AG04449 (cell line): ENCODE data around the gene VGLL4.

ENCODE experiments used
- CTCF ChIA-PET: fragments of 350-600 bp; formaldehyde crosslinking; extraction: SDS; loops from one replicate; lab custom pipeline; 2021; ENCODE audit warnings: antibody characterized with exemption; lab: Yijun Ruan, JAX
- POLR2A ChIA-PET: fragments of 400-600, 350-600 bp; formaldehyde crosslinking; extraction: SDS; loops from one replicate; lab custom pipeline; 2020; ENCODE audit warnings: antibody characterized with exemption, inconsistent platforms; lab: Yijun Ruan, JAX
- DNase-seq: peaks from one replicate; pipeline ENCODE4 v3.0.0-alpha.2; 2010; ENCODE audit warnings: low read depth, low spot score
- H3K4me3 ChIP-seq: 2 replicates; pipeline ENCODE4 v1.5.1; 2011; ENCODE audit warnings: low read depth, mild to moderate bottlenecking, control low read depth, low read length
- TF ChIP-seq, protein P1 (sequence below): IDR thresholded peaks from one replicate; pipeline ENCODE4 v1.5.1; 2011; ENCODE audit warnings: mild to moderate bottlenecking, moderate library complexity, low read length, control low read depth, inconsistent platforms; ENCODE audit not compliant: insufficient read depth; ENCODE audit errors: missing control alignments

The VGLL4 gene

DNA sequence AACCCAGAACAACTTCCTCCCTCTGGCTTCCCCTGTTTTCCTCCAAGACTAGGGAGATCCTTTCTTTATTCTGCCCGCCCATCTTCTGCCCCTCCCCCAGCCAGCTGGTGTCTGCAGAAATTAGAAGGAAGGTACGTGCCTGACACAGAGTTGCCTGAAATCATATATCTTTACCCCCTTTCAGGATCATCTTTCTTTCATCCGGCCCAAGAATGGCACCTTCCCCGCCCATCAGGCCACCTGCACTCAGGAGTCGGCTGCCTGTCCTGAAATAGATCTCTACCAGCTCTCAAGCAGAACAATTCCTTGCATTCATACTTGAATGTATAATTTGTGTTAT, 133.7 kb downstream of the VGLL4 start:
- DNase-seq = no peak
- ChIA-PET CTCF (interaction anchor here (2.2 kb wide), 1 partner anchor 131 kb away, joined by 10 read pairs; no protein-coding TSS in a partner anchor), POLR2A (no interaction called here)
- no peak overlapping the region for H3K4me3 ChIP-seq
- TF ChIP-seq, protein P1, sequence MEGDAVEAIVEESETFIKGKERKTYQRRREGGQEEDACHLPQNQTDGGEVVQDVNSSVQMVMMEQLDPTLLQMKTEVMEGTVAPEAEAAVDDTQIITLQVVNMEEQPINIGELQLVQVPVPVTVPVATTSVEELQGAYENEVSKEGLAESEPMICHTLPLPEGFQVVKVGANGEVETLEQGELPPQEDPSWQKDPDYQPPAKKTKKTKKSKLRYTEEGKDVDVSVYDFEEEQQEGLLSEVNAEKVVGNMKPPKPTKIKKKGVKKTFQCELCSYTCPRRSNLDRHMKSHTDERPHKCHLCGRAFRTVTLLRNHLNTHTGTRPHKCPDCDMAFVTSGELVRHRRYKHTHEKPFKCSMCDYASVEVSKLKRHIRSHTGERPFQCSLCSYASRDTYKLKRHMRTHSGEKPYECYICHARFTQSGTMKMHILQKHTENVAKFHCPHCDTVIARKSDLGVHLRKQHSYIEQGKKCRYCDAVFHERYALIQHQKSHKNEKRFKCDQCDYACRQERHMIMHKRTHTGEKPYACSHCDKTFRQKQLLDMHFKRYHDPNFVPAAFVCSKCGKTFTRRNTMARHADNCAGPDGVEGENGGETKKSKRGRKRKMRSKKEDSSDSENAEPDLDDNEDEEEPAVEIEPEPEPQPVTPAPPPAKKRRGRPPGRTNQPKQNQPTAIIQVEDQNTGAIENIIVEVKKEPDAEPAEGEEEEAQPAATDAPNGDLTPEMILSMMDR = no peak

DNA sequence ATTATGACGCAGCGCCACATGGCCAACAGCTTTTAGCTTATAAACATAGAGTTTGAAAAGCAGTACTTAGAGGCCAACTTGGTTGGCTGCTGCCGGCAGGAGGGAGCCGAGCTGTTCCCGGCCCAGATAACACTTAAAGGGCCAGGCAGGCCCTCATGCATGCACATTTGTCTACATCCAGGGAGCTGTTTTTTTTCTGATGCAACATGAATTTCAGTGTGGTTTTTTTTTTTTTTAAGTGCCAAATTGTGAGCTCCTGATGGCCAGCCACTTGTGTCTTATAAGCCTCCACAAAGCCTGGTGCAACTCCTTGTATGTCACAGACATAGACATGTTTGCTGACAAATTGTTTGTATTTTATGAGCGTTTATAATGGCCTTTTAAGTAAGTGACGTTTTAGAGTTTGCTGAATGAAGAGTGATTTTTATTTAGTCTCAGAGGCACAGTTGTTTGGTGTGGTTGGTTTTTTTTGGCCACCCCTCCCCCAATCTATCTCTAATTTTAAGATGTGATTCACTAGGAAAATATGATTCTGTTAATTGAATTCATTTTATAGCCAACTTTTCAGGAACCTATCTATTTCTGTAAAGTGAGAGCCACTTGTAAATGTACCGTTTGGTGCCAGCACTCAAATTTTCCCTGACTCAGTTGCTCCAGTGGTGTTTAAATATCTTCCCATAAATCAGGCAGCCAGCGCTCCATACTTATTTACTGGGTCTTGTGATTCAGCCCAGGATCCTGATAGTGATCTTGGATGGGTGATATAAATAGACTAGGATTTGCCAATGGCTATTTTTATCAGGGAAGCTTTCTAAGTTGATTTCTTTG, 134.3 kb downstream of the VGLL4 start:
- TF ChIP-seq, protein P1 = no peak
- no peak overlapping the region for H3K4me3 ChIP-seq
- CTCF ChIA-PET = interaction anchor here (1.0 to 2.2 kb wide), 3 partner anchors 55 to 130 kb away, joined by 3 to 10 read pairs (median 3); no protein-coding TSS in a partner anchor

DNA sequence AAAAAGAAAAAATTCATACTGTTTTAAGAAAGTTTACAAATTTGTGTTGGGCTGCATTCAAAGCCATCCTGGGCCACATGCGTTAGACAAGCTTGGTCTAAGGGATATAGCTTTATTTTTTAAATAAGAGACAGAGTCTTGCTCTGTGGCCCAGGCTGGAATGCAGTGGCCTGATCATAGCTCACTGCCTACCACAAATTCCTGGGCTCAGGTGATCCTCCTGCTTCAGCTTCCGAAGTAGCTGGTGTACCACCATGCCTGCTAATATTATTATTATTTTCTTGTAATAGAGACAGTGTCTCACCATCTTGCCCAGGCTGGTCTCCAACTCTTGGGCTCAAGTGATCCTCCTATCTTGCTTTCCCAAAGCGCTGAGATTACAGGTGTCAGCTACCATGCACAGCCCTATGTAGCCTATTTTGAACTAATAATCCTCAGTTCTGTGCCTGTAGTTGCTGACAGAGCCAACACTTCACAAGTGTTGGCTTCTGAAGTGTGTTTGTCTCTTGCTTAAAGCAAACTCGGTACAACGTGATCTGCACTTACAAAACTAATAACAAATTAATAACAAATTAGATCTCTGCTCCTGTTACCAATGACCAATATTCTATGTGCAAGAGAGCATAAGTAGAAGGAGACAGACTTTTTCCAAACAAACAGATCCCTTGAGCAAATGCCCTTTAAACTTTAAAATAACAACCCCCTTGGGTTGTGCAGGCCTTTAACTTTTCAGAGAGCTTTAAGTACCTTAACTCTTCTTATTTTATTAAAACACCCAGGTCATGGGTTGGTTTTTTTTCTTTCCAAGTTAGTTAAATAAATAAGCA, 135.2 kb downstream of the VGLL4 start:
- no peak for DNase-seq
- TF ChIP-seq, protein P1 = no peak
- H3K4me3 ChIP-seq = no peak overlapping the region
- POLR2A ChIA-PET = interaction anchor here (0.9 to 1.9 kb wide), 4 partner anchors 10 to 116 kb away, joined by 3 to 5 read pairs (median 4); no protein-coding TSS in a partner anchor
- CTCF ChIA-PET = interaction anchor here (1.0 to 2.2 kb wide), 3 partner anchors 54 to 129 kb away, joined by 3 to 10 read pairs (median 3); no protein-coding TSS in a partner anchor

More for the DNA sequence above, 134.3 kb downstream of the VGLL4 start:
- POLR2A ChIA-PET = interaction anchor here (0.9 to 1.9 kb wide), 4 partner anchors 9 to 117 kb away, joined by 3 to 5 read pairs (median 4); no protein-coding TSS in a partner anchor
- DNase-seq = peak; percentile 82

DNA sequence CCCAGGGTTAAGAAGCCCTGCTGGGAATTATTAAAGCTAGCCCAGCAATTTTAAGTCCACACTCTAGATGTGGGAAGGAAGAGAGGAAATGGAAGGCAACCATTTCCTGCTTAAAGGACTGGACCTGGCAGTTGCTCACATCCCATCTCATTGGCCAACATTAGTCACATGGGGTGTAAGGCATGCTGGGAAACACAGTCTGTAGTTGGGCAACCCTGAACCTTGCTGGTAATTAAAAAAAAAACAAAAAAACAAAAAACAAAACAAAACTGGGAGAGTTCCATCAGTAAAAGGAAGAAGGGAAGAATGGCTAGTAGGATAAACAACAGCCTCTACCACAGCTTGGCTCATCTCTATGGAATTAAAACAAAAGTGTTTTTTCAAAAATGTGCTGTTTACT, 136.0 kb downstream of the VGLL4 start:
- no peak overlapping the region for H3K4me3 ChIP-seq
- no peak for DNase-seq
- POLR2A ChIA-PET = interaction anchor here (1.9 kb wide), 1 partner anchor 116 kb away, joined by 4 read pairs; no protein-coding TSS in a partner anchor
- TF ChIP-seq, protein P1 = no peak
- CTCF ChIA-PET = no interaction called here
